Measurements from ENCODE around the gene TTC4.
A peak's percentile ranks its signal among the peaks of the same experiment; 100 is the strongest.
"Not testable (repeated sequence)": the region's sequence is repeated elsewhere in the genome, so short reads cannot be mapped to it uniquely, and the experiment has no call there.

Gene TTC4

DNA sequence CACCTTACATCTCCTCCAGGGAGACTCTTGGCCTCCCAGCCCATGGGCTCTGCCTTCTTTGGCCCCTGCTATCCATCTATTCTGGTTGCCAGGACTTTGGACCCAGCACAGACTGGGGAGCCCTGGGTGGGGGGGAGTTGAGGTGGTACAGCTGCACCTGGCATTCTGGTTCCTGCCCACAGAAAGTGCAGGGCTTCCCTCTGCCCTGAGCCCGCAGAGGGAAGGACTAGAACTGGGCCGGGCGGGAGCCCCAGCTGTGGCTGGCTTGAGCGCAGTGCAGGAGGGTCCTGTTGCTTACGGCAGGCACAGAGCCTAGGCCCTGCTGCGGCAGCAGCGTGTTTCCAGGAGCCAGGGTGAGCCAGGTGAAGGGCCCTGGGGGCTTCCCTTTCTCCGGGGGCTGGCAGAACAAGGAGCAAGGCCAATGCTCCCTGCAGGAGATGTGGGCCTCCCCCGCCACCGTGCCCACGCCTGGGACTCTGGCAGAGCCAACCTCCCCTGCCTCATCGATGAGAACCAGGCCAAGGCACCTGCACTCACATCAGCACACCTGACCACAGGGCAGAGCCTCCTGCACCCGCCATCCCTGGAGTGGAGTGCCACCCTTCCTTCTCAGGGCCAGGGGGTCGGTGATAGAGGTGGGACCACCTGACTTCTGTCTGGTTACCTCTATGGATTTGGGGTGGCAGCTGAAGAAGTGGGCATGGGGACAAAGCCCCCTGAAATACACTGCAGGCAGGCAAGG, 32.6 kb downstream of the TTC4 start:
- DNase-seq (ENCODE audit: low read depth) = no peak

DNA sequence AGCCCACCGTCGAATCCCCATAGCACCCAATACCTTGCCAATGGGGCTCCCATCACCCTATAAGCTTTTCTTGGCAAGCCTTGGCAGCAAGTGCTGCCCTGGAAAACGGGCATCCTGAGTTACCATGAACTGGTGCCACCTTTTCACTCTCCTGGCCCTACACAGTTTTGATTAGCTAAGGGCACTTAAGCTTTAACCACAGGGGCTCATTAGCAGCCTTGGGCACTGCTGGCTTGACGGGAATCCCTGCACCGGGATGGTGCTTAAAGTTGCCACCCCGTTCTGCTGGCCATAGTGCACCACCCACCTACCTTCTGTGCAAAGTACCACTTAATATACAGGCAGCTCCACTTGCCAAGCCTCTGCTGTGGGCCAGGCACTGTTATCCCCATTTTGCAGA, 34.9 kb downstream of the TTC4 start:
- no peak for DNase-seq (ENCODE audit: low read depth)

DNA sequence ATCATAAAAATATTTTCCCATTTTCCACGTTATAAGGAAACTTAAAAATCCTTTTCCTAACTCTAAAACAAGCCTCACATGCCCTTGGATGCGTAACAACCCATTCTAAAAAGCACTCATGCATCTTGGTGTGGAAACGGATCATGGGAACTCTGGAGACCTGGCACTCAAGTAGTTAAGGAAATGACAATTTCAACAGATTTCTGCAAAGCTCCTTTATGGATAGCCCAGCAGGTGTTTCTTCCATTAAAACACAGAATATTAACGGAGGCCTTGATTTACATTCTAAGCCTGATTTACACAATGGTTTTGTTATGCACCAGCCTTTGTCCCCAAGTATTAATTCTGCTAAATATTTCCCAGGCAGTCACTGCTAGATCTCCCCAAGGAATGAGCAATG, 35.8 kb downstream of the TTC4 start:
- no peak for DNase-seq (ENCODE audit: low read depth)

DNA sequence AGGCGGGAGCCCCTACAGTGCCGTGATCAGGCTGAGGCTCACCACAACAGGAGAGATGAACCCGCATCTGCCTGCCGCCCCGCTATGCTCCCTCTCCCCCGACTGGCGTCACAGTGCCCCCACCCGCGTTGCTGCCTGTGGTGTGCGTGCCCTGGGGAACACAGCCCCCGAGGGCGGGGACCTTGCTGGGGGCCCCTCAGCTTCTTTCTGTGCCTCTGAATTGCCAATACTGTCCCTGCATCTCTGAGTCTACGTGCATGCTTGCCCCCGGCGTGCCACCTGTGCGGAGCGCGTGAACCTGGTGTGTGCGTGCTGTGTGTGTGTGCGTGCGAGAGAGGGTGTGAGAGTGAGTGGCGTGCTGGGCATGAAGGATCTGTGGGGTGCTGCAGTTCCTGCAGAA, 38.4 kb downstream of the TTC4 start:
- no peak for DNase-seq (ENCODE audit: low read depth)

DNA sequence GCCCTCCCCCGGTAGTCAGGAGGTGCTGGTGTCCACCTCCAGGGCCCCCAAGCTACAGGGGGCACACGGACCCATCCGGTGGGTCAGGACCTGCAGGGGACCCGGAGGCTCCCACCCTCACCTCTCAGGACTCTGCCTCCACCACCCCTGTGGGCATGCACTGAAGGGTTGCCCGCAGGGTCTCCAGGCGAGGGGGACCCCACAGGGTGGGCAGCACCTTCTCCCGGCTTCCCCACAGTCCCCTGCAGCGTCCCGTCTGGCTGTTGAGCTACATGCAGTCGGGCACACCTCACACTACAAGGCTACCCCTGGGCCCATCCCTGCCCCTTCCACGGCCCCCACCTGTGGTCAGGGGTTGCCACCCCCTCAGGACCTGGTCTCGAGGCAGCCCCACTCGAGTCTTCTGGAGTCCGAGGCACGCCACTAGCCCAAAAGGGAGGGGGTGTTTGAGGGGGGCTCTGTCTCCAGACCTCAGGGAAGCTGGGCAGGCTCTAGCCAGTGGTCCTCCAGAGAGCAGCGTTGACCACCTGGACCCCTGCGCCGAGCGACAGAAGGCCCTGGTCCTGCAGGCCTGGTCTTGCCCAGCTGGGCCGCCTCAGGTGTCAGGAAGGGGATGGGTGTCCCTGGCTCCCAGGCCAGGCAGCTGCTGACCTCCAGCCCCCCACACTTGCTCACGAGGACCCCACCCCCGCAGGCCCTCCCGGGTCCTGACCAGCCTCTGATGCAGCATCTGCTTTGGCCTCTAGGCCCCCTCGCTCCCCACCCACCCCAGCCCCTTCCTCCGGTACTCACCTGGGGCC, 39.0 kb downstream of the TTC4 start:
- no peak for DNase-seq (ENCODE audit: low read depth)

DNA sequence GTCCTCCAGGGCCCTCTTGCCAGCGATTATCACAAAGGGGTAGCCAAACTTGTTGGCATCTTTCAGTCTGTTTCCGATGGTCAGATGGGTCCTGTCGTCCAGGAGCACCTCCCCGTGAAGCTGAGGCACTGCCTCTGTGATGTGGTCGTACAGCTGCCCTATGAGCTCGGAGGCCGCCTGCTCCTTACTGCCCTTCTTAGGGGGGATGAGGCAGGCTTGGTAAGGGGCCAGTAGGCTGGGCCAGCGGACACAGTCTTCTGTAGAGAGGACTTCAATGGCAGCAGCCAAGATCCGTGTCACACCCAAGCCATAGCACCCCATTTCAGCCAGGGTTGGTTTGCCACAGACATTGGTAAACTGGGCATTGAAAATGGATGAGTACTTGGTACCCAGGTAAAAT, 42.2 kb downstream of the TTC4 start:
- no peak for DNase-seq (ENCODE audit: low read depth)

DNA sequence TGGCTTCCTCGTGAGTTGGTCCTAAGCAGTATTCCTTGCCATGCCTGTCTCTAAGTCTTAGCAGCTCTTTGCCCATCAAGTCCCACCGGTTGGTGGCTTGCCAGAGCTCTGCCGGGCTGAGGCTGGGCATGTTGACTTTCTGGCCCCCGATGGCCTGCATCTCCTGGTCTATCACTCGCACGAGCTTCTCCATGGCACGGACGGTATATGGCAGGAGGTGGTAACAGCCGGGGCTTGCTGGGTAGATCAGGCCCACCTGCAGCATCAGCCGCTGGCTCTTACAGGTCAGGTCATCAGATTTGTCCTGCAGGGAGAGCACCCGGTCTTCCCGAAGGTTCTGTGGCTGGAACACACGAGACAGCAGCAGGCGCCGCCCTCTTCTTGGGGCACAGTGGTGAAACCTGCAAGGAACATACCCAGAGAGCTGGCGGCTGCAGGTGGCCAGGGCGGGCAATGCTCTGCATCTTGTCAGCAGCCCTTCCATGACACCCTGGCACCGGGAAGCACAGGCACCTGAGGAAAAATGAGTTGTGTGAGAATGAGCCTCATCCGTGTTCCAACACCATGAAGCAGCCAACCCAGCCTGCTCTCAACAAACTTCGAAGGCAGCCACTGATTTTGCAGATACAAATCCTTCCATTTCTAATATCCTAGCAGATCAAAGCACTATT, 43.2 kb downstream of the TTC4 start:
- DNase-seq (ENCODE audit: low read depth) = no peak

DNA sequence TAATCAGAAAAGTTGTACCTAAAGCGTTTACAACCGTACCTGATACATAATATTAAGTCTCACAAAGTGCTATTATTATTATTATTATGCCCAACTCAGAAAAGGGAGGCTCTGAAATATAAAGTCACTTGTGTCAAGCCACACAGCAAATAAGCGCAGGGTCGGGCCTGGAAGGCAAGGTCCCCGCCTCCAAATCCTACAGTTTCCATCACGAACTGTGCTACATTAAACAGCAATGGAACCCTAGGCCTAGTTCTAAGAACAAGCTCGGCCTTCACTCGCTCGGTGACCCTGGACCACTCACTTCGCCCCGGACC, 48.1 kb downstream of the TTC4 start:
- peak; percentile 3 for DNase-seq (ENCODE audit: low read depth)

DNA sequence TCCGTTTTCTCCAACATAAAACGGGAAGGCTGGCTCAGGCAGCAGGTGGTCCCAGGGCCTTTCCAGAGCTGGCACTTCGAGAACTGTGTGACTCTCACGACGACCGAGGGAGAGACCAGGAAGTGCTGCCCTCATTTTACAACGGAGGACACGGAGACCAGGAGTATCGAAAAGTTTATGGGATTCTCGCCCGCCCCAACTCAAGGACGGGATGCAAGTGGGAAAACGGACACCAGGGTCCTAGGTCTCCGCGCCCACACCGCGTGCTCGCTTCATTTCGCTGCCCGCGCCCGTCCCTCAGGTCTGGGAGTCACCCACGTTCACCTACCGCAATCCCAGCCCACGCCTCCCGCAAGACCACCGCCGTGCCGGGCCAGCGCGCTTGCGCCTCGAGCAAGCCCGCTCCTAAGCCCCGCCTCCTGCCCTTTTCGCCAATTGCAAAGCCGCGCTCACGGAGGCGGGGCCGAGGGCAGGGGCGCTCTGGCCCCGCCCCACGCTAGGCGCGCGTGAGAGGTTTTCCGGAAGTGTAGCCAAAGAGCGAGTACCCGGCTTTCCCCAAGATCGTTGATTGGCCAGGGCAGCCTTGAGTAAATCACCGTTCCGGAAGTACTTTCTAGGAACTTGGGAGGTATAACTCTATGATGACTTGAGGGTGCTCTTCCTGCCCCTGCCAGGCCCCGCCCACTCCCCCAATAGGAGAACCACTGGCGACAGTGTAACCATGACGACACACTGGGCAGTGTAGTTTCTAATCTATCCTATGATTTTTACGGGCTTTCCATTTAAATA, 48.7 kb downstream of the TTC4 start, which contains the start of gene PARS2:
Gene PARS2, minus strand, starts transcription at position 391 of the 789 bp plus-strand sequence. CDS start 5,362 bp downstream, outside the sequence.
- DNase-seq (ENCODE audit: low read depth) = peak; percentile 96

DNA sequence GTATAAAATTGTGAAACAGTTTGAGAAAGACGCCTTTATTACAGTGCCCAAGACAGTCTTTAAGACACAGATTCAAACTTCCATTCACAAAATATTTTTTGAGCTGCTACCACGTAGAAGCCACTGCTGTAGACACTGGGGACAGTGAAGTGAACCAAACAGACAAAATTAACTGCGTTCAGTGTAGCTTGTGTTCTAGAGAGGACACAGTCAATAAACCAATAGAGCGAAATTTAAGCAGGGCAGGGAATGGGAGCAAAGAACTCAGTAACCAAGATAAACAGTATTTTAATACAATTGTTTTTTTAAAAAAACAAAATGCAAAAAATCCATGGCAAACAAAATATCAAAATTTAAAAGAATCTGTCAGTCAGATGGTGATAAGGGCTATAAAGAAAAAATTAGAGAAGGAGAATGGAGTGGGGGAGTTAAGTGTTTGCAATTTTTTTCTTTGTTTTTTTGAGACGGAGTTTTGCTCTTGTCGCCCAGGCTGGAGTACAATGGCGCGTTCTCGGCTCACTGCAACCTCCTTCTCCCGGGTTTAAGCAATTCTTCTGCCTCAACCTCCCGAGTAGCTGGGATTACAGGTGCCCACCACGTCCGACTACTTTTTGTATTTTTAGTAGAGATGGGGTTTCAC, 49.4 kb downstream of the TTC4 start:
- no peak for DNase-seq (ENCODE audit: low read depth)

DNA sequence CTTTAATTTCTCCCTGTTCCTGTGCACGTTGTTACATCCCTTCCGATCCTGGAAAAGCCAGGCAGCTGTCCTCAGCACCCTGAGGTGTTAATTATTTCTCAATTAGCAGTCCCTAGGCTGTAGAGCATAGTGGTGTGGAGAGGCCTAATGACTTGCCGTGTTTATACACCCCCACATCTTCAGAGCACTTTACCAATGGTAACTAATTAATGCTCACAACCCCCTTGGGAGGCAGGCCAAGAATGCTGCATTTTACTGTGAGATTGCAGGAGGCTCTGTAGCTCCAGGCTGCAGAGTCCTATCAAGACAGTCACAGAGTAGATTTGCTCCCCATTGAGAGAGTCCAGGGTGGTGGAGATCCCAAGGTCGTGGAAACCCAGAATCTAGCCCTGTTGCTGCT, 51.1 kb downstream of the TTC4 start:
- no peak for DNase-seq (ENCODE audit: low read depth)

DNA sequence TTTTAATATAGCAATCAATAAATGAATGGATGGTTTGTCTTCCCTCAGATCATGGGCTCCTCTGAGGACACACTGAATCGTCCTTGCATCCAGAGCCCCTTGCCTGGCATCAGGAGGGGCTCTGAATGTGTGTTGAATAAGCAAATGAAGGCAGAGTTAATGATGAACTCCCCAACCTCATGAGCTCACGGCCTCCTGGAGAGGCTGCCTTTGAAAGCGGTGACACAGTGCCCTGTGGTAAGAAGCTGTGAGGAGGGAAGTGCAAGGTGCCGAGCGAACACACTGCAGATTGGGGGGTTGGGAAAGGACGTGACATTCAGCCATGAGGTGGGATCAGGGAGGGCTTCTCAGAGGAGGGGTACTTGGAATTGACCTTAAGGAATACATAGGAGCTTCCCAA, 51.9 kb downstream of the TTC4 start:
- no peak for DNase-seq (ENCODE audit: low read depth)

DNA sequence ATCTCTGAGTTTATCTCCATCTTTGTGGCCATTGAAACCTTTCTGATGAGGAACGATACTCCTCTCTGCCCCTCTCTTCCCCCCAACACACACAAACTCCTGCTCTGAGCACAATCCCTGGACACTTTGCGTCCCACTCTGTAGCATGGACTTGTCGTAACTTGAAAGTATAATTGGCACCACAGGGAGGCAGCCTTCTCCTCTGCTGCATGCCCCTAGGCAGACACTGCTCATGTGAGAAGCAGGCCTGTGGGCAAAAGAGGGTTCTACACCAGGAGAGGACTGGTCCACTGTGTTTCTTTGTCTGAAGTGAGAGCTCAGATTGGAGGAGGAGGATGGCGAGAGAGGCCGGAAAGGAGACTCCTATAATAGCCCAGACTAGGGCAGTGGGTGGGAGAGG, 52.4 kb downstream of the TTC4 start:
- DNase-seq (ENCODE audit: low read depth) = no peak

DNA sequence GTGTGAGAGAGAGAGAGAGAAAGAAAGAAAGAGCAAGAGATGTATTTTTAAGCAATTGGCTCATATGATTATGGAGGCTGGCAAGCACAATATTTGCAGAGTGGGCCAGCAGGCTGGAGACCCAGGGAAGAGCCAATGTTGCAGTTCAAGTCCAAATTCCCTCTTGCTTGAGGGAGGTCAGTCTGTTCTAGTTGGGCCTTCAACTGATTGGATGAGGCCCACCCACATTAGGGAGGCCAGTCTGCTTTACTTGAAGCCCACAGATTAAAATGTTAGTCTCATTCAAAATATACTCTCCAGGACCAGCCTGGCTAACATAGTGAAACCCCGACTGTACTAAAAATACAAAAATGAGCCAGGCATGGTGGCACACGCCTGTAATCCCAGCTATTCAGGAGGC, 57.3 kb downstream of the TTC4 start:
- DNase-seq (ENCODE audit: low read depth) = no peak

DNA sequence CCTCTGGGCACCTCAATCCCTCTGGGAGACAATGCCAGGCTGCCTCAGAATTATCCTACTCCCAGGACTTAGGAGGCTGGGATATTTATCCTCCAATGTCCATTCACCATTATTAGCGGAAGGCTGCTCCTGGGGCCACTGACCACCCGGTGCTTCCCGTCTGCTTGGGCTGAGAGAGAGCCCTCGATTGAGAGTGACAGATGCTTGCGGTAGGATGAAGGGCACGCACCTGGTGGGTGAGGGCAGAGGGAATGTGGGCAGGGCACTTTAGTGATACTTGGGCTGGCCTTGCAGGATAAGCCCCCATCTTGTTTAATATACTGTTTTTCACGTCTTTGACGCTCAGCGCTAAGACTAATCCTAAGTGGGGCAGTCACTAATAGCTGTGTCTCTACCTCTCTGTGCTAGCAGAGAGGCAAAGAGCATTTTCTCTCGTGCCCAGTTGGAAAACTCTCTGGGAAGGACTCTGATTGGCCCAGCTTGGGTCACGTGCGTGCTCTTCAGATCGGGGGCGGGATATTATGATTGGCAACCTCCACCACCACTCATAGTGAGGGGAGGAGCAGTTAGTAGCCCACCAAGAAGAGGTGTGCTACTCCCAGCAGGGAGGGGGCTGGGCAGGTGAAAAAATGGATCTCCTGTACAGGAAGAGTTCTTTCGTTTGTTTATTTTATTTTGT, 59.3 kb downstream of the TTC4 start:
- no peak for DNase-seq (ENCODE audit: low read depth)

DNA sequence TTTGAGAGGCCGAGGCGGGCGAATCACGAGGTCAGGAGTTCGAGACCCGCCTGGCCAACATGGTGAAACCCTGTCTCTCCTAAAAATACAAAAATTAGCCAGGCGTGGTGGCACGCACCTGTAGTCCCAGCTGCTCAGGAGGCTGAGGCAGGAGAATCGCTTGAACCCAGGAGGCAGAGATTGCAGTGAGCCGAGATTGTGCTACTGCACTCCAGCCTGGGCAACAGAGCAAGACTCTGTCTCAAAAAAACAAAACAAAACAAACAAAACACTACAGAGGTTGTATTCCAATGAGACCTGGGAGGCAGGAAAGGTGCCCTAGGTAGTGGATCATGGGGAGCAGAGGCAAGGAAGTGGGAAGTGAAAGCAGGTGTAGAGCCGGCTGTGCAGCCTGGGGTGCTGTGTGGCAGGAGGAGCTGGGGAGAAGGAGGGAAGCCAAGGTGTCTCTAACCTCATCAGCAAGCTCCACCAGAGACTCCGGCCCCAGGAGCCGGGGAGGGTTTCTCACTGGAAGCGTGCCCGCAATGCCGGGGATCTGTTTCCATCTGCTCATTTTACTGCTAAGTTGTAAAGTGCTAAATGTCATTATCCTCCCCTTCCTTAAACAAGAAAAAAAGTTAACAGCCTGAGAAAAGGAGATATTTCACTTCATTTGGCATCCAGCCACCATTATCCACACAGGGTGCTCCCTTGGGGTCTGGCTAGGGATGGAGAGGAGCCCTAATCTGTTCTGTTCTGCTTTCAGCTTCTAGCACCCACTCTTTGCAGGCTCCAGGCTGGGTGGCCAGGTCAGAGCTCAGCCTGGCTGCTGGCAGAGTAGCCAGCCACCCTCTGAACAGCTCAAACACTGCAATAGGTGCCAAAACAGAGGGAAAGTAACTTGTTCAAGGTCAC, 60.4 kb downstream of the TTC4 start:
- DNase-seq (ENCODE audit: low read depth) = not testable (repeated sequence)

DNA sequence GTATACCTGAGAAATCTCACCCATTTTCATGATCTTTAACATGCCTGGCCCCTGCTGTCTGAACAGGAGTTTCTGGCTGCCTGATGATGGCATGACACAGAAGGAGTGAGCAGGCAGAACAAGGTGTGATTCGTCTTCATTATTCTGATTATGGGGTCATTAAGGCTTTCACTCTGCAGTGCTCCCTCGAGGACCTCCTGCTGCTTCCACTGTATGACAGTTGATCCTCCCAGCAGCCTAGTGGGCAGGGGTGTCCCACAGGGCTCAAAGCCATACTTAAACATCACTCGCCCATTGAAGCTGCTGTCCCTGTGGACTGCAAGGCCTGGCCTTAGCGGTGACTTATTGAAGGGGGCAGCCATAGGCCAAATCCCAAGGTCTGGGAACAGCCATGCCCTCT, 61.4 kb downstream of the TTC4 start:
- no peak for DNase-seq (ENCODE audit: low read depth)

DNA sequence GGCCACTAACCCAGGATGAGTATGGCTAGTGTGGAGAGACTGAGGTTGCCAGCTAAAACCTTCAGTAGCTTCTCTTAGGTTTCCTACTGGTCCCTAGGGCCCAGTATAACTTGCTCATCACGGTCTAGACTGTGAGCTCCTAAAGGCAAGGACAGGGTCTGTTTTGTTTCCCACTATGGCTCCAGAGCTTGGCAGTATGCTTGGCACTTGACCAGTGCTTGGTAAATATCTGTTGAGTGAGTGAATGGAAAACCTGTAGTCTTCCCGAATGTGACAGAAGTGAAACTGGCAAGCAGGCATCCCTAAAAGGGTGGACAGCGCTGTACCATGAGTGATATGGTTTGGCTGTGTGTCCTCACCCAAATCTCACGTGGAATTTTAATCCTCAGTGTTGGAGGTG, 61.8 kb downstream of the TTC4 start:
- DNase-seq (ENCODE audit: low read depth) = no peak

DNA sequence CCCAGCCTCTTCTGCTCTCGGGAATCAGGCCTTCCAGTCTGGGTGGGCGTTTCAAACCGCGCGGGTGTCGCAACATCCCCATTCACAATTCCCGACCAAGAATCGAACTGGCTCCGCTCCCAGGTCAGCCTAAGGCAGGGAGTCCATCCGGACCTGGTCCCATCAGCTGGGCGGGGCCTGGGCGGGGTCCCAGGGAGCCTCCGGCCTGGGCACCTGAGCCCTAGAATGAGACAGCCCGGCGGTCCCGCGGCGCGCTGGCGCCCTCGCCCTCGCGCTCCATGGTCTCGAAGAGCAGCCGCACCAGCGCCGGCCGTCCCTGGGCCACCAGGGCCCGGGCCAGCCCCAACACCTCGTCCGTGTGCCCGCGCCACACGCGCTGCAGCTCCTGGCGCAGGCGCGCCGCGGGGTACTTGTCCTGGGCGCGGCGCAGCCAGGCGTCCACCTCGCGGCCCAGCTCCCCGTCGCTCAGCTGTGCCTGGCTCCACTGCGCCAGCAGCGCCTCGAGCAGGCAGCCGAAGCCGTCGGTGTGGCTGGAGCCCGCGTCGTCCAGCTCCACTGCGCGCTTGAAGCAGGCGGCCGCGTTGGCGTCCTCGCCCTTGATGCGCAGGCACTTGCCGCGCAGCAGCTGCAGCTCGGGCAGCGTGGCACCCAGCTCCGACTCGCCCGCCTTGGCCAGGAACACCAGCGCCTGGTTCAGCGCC, 65.5 kb downstream of the TTC4 start:
- DNase-seq (ENCODE audit: low read depth) = no peak

DNA sequence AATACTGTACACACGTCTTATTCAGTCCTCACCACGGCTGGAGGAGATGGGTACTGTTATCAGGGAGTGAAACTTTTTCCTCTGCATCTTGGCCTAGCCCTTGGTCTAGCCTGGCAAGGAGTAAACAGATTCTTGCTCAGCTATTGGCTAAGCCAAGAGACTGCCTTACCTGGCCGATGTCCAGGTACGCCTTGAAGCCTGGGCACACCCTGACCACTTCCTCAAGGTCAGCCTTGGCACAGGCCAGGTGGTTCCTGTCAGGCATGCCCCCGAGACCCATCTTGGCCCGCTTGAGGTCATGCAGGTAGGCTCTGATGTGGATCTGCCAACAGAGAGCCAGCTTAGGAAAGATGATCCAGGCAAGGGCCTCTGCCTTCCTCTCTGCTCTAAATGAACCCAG, 66.5 kb downstream of the TTC4 start:
- no peak for DNase-seq (ENCODE audit: low read depth)
